Transverse colon (tissue), 3 donors: ENCODE measurements around the gene ST6GALNAC5.

Experiments used
- CTCF ChIP-seq, 5 experiments: fragments of 200-600 bp in 3 of 5; fragments of 450-650 bp in 2 of 5; sonication (generic) in 3 of 5; IDR thresholded peaks; 1 replicate in 2 of 5; 2 replicates in 3 of 5; pipeline ENCODE4 v1.5.1; 2016 to 2017; ENCODE audit warnings: antibody characterized with exemption in 5 of 5, inconsistent platforms in 3 of 5, mild to moderate bottlenecking in 2 of 5, moderate library complexity in 1 of 5
- POLR2A ChIP-seq: fragments of 450-650 bp; IDR thresholded peaks from one replicate; pipeline ENCODE4 v1.6.1; 2016; ENCODE audit warnings: antibody characterized with exemption, mild to moderate bottlenecking, moderate library complexity

DNA sequence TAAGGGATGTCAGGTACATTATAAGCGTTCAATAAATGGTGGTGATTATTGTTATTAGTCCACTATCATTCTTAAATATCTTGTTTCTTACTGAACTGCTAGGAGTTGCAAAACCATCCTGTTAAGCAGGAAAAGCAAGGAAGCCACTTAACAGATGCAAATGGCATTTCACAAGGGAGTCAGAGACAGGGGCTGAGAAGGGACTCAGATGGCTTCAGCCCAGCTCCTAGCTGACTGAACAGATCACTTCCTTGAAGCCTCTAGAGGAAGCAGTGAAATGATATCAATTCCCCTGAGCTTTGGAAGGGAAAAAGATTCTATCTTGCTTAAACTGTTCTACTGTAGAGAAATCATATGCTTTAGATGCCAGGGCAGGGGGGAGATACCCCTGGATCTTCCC, 151.5 kb downstream of the ST6GALNAC5 start:
- TF ChIP-seq CTCF (IDR thresholded peaks at IDR 0.05), result no peak
- no peak for TF ChIP-seq POLR2A
